Loucy (cell line): ENCODE data around the gene UNC13B.

Source experiments
- CTCF ChIP-seq: fragments of 200-600 bp; sonication (generic); conservative IDR thresholded peaks from 2 replicates; pipeline ENCODE4 v1.5.1; 2014; ENCODE audit warnings: mild to moderate bottlenecking, antibody characterized with exemption, low read length
- EZH2phosphoT487 ChIP-seq: fragments of 200-600 bp; IDR thresholded peaks from 2 replicates; pipeline ENCODE4 v1.6.1; 2018; ENCODE audit warnings: antibody characterized with exemption, mild to moderate bottlenecking, moderate library complexity, borderline replicate concordance

DNA sequence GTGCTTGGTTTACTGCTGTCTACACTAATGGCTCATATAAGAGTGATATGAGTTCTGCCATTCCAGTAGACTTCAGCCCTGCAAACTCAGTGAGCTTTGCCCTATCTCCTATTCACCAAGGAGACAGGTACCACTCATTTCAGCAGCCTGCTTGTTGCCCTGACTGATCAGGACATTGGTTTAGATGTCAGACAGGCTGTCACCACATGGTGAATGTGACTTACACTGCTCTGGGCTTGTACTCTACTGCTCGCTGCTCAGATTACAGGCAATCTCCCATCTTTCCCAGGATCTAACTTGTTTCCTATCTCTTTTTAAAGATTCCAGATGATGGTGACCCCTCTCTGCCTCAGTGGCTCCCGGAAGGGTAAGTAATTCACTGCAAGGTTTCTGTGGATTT, 204.8 kb downstream of the UNC13B start:
- TF ChIP-seq CTCF: no peak
- TF ChIP-seq EZH2phosphoT487: no peak
